Measurements from ENCODE around the gene PRKCE. TPM values are rescaled to one million over a fixed set of nuclear protein-coding genes. Genes with fewer than 3 reads are reported as not detected.

PRKCE gene
- total RNA-seq, 2 donors from 2014 or later: 5.8 to 18.1 TPM

DNA sequence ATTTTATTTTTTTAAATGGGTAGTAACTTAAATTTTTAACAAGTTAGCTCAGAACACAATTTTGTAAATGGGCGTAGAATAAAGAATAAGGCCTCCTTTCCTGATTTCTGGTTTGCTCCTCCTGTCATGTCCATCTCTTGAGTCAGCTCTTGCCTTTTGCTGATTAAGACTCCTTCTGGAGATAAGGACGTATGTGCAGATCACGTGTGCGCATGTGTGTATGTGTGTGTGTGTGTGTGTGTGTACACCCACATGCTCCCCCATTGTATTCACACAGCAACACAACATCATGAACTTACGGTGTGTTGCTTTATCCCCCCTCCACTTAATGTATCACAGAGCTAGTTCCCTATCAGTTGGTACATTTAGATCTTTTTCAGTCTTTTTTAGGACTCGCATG, 182.9 kb downstream of the PRKCE start:
- TF ChIP-seq, protein P1, sequence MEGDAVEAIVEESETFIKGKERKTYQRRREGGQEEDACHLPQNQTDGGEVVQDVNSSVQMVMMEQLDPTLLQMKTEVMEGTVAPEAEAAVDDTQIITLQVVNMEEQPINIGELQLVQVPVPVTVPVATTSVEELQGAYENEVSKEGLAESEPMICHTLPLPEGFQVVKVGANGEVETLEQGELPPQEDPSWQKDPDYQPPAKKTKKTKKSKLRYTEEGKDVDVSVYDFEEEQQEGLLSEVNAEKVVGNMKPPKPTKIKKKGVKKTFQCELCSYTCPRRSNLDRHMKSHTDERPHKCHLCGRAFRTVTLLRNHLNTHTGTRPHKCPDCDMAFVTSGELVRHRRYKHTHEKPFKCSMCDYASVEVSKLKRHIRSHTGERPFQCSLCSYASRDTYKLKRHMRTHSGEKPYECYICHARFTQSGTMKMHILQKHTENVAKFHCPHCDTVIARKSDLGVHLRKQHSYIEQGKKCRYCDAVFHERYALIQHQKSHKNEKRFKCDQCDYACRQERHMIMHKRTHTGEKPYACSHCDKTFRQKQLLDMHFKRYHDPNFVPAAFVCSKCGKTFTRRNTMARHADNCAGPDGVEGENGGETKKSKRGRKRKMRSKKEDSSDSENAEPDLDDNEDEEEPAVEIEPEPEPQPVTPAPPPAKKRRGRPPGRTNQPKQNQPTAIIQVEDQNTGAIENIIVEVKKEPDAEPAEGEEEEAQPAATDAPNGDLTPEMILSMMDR (IDR thresholded peaks at IDR 0.05): no peak
- H3K36me3 ChIP-seq: no peaks in the 10 kb centered on the region
- DNase-seq (ENCODE audit: low spot score) (no peak), ATAC-seq (ENCODE audit: insufficient number of reproducible peaks, low FRiP score, low read depth) (no peak)
- H3K27me3 ChIP-seq (replicated peaks; ENCODE audit: insufficient read depth): no peaks in the 10 kb centered on the region
- peaks cover 3% of the 10 kb centered on the region for H3K9me3 ChIP-seq
- no peak overlapping the region for H3K4me3 ChIP-seq
- H3K27ac ChIP-seq: no peak overlapping the region
- peaks cover 0 to 6% of the 10 kb centered on the region in 2 donors for H3K4me1 ChIP-seq (ENCODE audit: control insufficient read depth in 1 of 2, low read depth in 2 of 2)

DNA sequence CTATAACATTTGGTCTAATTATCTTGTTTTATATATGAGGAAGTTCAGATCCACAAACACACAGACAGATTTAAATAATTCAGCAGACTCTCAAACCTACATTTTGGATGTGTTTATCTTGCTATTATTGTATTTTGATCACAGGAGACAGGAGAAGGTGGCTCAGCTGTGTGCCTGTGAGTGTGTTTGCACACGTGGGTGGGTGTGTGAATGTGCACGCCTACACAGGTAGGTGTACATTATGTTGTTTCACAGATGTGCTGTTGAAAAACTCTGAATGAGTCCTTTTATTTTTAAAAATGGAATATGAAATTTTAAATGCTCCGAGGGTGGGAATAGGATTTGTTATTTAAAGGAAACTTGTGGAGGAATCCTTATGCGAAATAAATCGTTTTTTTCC, 183.4 kb downstream of the PRKCE start:
- Histone ChIP-seq H3K27me3 (replicated peaks; ENCODE audit: insufficient read depth) (no peaks in the 10 kb centered on the region), H3K27ac (no peak overlapping the region), H3K36me3 (no peaks in the 10 kb centered on the region), H3K4me3 (no peak overlapping the region), H3K9me3 (peaks cover 3% of the 10 kb centered on the region), H3K4me1 (ENCODE audit: control insufficient read depth in 1 of 2, low read depth in 2 of 2) (peaks cover 0 to 11% of the 10 kb centered on the region in 2 donors)
- TF ChIP-seq, protein P1 (IDR thresholded peaks at IDR 0.05): no peak
- DNase-seq (ENCODE audit: low spot score) (no peak), ATAC-seq (ENCODE audit: insufficient number of reproducible peaks, low FRiP score, low read depth) (no peak)

DNA sequence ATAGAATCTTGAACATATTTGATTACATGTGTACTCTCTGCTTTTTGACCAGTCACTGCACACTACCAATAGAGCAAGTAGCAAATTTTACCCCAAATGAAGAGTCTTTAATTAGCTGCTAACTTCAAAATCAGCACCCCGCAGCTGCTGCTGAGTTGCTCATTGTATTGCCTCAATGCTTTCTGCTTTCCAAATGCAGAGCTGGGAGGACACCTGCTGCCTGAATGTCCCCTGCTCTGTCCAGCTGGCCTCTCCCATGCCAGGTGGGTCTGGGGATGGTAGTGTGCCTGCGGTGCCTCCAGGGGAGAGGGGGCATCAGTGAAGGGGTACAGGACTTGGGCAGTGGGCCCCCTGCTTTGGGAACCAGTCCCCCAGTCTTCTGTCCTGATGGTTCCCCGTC, 184.8 kb downstream of the PRKCE start:
- DNase-seq (ENCODE audit: low spot score): no peak
- Histone ChIP-seq H3K27me3 (replicated peaks; ENCODE audit: insufficient read depth) (no peaks in the 10 kb centered on the region), H3K4me1 (ENCODE audit: control insufficient read depth in 1 of 2, low read depth in 2 of 2) (peaks cover 0 to 18% of the 10 kb centered on the region in 2 donors), H3K27ac (no peak overlapping the region), H3K36me3 (no peaks in the 10 kb centered on the region), H3K9me3 (no peaks in the 10 kb centered on the region), H3K4me3 (no peak overlapping the region)
- no peak for ATAC-seq (ENCODE audit: insufficient number of reproducible peaks, low FRiP score, low read depth)
- TF ChIP-seq, protein P1 (IDR thresholded peaks at IDR 0.05): no peak

DNA sequence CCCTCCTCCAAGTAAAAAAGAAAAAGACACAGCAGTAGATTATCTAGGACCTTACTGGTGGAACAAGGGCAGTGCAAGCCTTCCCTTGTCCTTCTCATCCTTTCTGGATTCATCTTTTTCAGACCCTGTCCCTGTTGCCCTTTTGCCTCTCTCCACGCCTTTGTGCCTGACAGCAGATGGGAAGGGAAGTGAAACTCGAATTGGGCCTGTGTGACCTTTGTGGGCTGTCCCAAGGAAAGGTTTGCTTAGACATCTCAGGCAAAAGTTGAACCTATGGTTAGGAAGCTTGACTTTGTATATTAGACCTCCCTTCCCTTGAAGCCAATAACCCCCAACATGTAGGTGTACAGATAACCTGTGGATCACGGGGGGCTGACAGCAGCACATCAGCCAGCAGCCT, 185.3 kb downstream of the PRKCE start:
- H3K27me3 ChIP-seq (replicated peaks; ENCODE audit: insufficient read depth): no peaks in the 10 kb centered on the region
- peaks cover 0 to 18% of the 10 kb centered on the region in 2 donors for H3K4me1 ChIP-seq (ENCODE audit: control insufficient read depth in 1 of 2, low read depth in 2 of 2)
- no peak overlapping the region for H3K4me3 ChIP-seq
- no peaks in the 10 kb centered on the region for H3K36me3 ChIP-seq
- TF ChIP-seq, protein P1 (IDR thresholded peaks at IDR 0.05): no peak
- DNase-seq (ENCODE audit: low spot score) (no peak), ATAC-seq (ENCODE audit: insufficient number of reproducible peaks, low FRiP score, low read depth) (no peak)
- no peak overlapping the region for H3K27ac ChIP-seq
- no peaks in the 10 kb centered on the region for H3K9me3 ChIP-seq

DNA sequence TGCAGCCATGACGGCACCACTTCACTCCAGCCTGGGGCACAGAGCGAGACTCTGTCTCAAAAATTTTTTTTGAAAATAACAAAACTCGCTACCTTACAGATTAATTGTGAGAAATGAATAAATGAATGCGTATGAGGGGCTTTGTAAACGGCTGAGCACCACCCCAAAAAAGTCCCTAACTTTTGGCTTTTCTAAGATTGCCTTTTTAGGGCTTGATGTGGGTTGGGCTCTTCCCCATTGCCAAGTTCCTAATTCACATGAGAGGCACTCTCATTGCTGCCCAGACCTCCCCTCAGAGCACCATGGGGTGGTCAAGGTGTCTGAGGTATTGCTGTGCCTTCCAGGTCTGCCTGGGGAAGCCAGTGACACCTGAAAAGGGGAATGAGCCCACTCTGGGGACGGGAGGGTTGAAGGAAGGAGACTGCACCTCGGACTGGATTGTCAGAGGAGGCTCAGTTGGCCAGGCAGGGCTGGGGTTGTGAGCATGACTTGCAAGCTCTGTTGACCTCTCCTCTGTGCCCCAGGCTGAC, 186.4 kb downstream of the PRKCE start:
- Histone ChIP-seq H3K4me3 (no peak overlapping the region), H3K27me3 (replicated peaks; ENCODE audit: insufficient read depth) (no peaks in the 10 kb centered on the region), H3K27ac (no peak overlapping the region), H3K36me3 (no peaks in the 10 kb centered on the region), H3K4me1 (ENCODE audit: control insufficient read depth in 1 of 2, low read depth in 2 of 2) (peaks cover 0 to 18% of the 10 kb centered on the region in 2 donors), H3K9me3 (no peaks in the 10 kb centered on the region)
- ATAC-seq (ENCODE audit: insufficient number of reproducible peaks, low FRiP score, low read depth): no peak
- TF ChIP-seq, protein P1 (IDR thresholded peaks at IDR 0.05): no peak
- no peak for DNase-seq (ENCODE audit: low spot score)
